ENCODE results near the gene SYPL2.

DNA sequence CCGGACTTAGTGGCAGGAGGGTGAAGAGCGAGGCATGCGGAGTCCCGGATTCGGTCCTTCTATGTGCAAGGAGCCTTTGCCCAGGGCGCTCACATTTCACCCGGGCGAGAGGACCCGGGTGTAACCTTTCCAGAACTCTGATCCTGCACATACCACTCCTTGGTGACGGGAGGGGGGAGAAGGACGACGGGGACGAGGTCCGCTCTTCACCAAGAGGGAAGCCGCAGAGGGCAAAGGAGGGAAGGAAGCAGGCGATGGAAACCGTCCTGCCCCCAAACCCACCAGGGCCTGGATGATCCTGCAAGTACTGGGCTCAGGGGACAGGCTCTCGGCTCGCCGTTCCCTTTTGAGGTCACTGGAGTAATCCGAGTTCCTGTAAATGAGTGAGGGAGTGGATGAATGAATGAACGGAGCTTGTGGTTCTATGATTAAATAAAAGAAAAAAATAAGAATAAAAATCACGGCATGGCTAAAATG is 993 bp downstream of the SYPL2 start:
- TF ChIP-seq, protein P1, sequence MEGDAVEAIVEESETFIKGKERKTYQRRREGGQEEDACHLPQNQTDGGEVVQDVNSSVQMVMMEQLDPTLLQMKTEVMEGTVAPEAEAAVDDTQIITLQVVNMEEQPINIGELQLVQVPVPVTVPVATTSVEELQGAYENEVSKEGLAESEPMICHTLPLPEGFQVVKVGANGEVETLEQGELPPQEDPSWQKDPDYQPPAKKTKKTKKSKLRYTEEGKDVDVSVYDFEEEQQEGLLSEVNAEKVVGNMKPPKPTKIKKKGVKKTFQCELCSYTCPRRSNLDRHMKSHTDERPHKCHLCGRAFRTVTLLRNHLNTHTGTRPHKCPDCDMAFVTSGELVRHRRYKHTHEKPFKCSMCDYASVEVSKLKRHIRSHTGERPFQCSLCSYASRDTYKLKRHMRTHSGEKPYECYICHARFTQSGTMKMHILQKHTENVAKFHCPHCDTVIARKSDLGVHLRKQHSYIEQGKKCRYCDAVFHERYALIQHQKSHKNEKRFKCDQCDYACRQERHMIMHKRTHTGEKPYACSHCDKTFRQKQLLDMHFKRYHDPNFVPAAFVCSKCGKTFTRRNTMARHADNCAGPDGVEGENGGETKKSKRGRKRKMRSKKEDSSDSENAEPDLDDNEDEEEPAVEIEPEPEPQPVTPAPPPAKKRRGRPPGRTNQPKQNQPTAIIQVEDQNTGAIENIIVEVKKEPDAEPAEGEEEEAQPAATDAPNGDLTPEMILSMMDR (conservative IDR thresholded peaks at IDR 0.05; ENCODE audit: low read length) = no peak
- TF ChIP-seq EZH2phosphoT487 (IDR thresholded peaks at IDR 0.05; ENCODE audit: borderline replicate concordance) = no peak

All from Loucy (cell line).